GM21737 (cell line): ENCODE measurements around the gene OSCAR.
A peak's percentile ranks its signal among the peaks of the same experiment; 100 is the strongest.

Experiments
- ATAC-seq: cut with Tn5 transposase; IDR thresholded peaks from one replicate; pipeline ENCODE4 v1.9.1; 2021; ENCODE audit warnings: mild to moderate bottlenecking, moderate library complexity; ENCODE audit not compliant: unreplicated experiment

Gene OSCAR, protein sequence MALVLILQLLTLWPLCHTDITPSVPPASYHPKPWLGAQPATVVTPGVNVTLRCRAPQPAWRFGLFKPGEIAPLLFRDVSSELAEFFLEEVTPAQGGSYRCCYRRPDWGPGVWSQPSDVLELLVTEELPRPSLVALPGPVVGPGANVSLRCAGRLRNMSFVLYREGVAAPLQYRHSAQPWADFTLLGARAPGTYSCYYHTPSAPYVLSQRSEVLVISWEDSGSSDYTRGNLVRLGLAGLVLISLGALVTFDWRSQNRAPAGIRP

GRCh38 chr19:54100561-54100960, at the start of gene OSCAR:
OSCAR (minus strand) TSS chr19:54100803; CDS start chr19:54100792, 11 bp downstream.
- ATAC-seq, result no peak

GRCh38 chr19:54149021-54149812, 48.6 kb upstream of the OSCAR start:
- no peak for ATAC-seq

- no peak for ATAC-seq
These were observed 47.6 kb upstream of the OSCAR start for GRCh38 chr19:54148158-54148557.

DNA sequence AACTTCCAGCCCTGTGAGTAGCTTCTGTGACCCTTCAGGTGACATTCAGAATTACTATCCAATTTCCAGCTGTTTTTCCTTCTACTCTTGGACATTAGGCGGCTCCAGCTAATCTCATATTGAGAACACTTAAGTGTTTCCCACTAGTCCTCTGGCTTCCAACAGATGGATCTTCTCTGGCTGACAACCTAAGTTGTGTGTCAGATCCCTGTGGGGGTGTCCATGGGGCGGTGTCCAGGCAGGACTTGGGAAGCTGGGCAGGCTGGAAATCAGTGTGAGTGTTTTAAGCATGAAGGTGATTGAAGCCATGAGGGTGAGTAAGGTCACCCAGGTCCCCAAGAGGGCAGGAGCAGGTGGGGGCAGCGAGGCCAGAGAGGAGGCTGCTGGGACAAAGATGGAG, 47.1 kb upstream of the OSCAR start:
- ATAC-seq, result no peak

- ATAC-seq, result no peak
These were observed 45.0 kb upstream of the OSCAR start for GRCh38 chr19:54145541-54146158.

- no peak for ATAC-seq
These were observed 41.7 kb upstream of the OSCAR start for GRCh38 chr19:54142166-54142780.

DNA sequence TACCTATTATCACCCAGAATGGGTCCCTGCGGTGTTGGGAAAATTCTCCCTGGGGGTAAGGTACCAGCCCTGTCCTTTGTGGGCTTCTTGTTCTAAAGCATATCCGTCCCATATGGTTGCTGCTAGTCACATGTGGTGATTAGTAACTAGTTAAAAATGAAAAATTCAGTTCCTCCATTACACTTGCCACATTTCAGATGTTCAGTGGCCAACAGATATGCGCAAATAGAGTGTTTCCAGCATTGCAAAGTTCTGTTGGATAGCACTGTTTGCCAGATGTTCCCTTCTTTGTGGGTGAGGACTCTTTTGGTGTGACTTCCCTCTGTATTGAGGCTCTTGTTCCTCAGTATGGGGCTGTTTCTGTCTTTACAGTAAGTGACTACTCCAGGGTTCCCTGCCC, 40.8 kb upstream of the OSCAR start:
- ATAC-seq, result no peak

GRCh38 chr19:54138489-54139256, 38.1 kb upstream of the OSCAR start:
- ATAC-seq, result no peak

DNA sequence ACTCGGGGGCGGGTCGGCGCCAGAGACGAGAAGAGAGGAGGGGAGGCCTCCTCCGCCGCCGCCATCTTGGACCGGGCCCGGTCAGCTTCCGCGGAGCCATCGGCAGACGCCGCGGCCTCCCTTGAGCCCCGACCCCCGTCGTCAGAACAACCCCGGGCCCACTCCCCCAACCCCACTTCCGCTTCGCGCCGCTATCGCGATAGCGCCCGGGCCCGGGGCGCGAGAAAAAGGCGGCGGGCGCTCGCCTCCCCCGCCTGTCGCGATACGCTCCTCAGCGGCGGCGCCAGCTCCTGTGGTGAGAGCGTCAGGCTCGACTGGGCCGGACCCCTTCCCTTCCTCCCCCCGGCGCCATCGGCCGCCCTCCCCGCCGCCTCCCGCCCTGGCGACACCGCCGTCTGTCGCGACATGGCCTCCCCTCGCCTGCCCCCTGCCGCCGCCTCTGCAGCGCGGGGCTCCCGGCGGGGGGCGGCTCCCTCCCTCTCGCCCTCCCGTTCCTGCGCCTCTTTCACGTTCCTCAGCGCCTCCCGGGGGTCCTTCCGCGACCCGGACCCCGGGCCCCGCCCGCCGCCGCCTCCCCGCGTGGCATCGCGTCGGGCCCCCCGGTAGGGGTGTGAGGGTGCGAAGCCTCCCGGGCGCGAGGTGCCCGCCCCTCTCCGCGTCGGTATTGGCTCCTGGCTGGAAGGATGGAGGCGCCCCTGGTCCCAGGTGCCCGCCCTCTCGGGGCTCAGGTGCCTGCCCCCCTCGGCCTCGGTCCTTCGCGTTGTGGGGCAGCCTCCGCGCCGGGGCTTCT, 37.3 kb upstream of the OSCAR start, which contains the start of gene CNOT3:
Gene CNOT3, plus strand, starts transcription at position 64 of the 790 bp plus-strand sequence. CDS start 5,217 bp downstream, outside the sequence.
- no peak for ATAC-seq

DNA sequence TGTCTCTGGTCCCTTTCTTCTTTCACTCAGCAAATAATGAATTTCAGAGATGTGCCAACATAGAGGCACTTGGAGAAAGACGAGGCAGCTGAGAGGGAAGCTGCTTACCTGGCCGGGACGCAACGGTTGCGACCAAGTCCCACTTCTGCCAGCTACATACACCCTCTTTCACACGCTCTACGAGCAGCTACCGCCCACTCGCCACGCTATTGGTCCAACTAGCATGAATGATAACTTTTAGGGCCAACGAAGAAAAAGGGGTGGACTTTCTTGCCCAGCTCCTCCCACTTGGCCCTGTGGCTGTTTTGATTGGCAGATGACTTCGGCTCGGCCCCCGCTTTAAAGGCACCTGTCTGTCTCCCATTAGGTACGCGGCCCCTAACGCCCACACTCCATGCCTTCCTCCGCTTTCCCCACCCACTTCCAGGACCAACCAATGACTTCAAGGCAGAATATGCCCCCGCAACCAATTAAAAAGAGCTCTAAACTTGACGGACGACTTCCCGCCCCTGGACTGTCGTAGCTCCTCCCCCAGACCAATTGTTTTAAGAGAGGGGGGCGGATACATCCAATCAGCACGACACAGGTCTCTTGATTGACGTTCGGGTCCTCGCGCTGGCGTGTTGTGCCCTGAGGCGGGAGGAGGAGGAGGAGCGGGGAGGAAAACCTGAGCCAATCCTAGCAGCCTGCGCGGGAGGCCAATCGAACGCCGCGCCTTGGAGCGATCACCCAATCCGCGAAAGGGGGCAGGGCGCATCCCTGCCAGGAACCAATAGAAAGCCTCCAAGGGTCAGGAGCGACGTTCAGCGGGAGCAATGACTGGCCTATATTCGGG, 36.5 kb upstream of the OSCAR start:
- ATAC-seq, result peak; percentile 72

DNA sequence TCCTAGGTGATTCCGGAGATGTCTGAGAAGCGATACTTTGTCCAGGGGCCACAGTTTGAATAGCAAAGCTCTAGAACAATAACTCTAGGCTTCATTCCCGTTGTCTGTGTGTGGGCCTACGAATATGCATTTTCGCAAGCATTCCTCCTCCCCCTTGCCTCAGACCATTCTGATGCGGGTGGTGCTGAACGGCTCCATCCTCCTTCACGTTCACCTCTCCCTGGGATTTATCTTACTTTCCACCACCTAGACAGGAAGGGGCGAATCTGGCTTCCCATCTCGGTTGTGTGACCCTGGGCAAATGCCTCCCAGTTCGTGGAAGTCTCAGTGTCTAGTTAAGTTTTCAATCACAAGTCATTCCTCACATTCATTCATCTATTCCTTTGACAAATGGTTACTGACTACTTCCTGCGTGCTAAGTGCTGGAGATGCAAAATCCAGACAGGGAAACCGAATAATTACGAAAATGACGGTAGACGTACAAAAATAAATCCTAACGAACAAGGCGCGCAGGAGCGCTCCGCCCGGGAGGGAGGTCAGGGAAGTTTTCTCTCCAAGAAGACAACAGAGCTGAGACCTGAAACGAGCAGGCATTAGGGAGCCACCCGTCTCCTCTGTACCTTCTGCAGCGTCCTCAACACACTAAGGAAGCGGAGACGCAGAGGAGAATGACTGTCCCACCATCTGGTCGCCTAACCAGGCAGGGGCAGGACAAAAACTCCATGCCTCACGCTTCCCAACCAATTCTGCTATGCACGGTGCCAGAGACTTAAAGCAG, 35.7 kb upstream of the OSCAR start:
- peak; percentile 0 for ATAC-seq

GRCh38 chr19:54133957-54134590, 33.5 kb upstream of the OSCAR start:
- ATAC-seq, result no peak

DNA sequence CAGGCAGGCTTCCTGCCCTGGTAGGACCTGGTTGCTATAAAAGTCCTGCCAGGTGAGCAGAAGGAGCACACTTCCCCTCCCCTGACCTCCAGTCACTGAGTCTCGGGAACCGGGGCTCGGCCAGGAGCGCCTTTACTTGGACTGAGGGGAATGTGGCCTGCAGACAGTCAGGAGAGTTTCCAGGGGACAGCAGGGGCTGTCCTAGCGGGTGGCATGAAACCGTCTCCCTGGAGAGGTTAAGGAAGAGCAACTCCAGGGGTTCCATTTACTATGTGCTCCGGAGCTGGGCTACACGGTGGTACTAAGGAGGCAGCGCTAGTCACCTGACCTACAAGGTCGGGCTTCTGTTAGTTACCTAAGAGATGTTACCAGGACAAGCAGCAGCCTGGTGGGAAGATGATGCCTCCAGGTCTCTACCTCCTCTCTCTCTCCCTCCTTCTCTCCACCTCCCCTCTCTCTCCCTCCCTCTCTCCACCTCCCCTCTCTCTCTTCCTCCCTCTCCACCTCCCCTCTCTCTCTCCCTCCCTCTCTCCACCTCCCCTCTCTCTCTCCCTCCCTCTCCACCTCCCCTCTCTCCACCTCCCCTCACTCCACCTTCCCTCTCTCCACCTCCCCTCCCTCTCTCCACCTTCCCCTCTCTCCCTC, 32.8 kb upstream of the OSCAR start:
- no peak for ATAC-seq

DNA sequence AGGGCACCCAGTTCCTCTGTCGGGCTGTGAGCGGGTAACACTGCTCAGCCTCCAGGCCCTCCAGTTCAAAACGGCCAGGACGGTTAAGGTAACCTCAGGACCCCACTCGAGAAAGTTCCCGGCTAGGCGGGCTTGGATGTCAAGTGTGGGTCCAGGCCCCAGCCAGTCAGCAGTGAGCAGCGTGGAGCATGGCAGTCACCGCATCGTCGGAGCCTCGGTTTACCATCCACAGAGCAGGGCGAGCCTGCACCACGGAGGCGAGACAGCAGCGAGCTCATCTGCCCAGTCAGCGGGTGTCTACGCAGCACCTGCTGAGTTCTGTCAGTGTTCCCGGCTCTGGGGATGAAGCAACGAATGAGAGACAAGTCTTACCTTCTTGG, 29.0 kb upstream of the OSCAR start:
- ATAC-seq, result no peak

- ATAC-seq, result no peak
These were observed 28.4 kb upstream of the OSCAR start for GRCh38 chr19:54128796-54129616.

GRCh38 chr19:54128441-54128725, 27.8 kb upstream of the OSCAR start:
- no peak for ATAC-seq
